ENCODE measurements around the gene CYTH1. TPM values are rescaled to one million over a fixed set of nuclear protein-coding genes. Genes with fewer than 3 reads are reported as not detected.

Gene CYTH1
- total RNA-seq, 1 experiment from 2014 or later, result 9.7 TPM

- Histone ChIP-seq H3T11ph (ENCODE audit: low read length) (no peak overlapping the region), H4K8ac (replicated peaks; ENCODE audit: insufficient read length, low read depth, low read length) (no peak overlapping the region), H3K9me3 (ENCODE audit: control insufficient read depth, low read depth, low read length) (no peaks in the 10 kb centered on the region), H3K18ac (ENCODE audit: insufficient read length, low read depth, low read length) (no peak overlapping the region), H2AFZ (ENCODE audit: low read length) (no peak overlapping the region), H2BK20ac (ENCODE audit: low read depth, low read length, poor library complexity, severe bottlenecking) (no peak overlapping the region), H2BK120ac (ENCODE audit: low read depth, low read length, poor library complexity, severe bottlenecking) (no peak overlapping the region), H4K91ac (ENCODE audit: insufficient read length, low read depth, low read length) (no peak overlapping the region), H2BK12ac (ENCODE audit: insufficient read length, low read depth, low read length) (no peak overlapping the region), H3K4ac (ENCODE audit: low read depth, low read length) (no peak overlapping the region), H3K56ac (ENCODE audit: insufficient read length, low read depth, low read length) (no peak overlapping the region), H4K5ac (ENCODE audit: insufficient read length, low read depth, low read length) (no peak overlapping the region), H3K4me1 (ENCODE audit: insufficient read depth, low read length) (no peaks in the 10 kb centered on the region), H2BK15ac (ENCODE audit: low read depth, low read length) (no peak overlapping the region), H3K79me2 (ENCODE audit: insufficient read depth, low read length) (peaks cover 3% of the 10 kb centered on the region; the same call in 1 of the 2 replicates), H2AK5ac (ENCODE audit: insufficient read length, low read length) (no peak overlapping the region), H3K79me1 (ENCODE audit: insufficient read depth, low read depth, low read length, poor library complexity, severe bottlenecking) (peaks cover 6% of the 10 kb centered on the region), H3K27me3 (ENCODE audit: insufficient read depth, low read length) (no peaks in the 10 kb centered on the region), H2BK5ac (ENCODE audit: insufficient read length, low read length) (no peak overlapping the region), H3K27ac (ENCODE audit: insufficient read length, low read depth, low read length) (no peak overlapping the region), H3K4me2 (ENCODE audit: insufficient read depth, insufficient read length, low read length) (no peak overlapping the region), H4K20me1 (ENCODE audit: control insufficient read depth, insufficient read depth, insufficient read length) (no peaks in the 10 kb centered on the region), H3K14ac (ENCODE audit: insufficient read depth, low read length) (no peak overlapping the region), H3K9ac (ENCODE audit: extremely low read depth, insufficient read length, low read length) (no peak overlapping the region), H3K23me2 (ENCODE audit: insufficient read length, low read depth, low read length, poor library complexity, severe bottlenecking) (no peaks in the 10 kb centered on the region), H3K23ac (ENCODE audit: insufficient read length, low read depth, low read length) (no peak overlapping the region)
- Mint-ChIP-seq H3K4me1 (no peaks in the 10 kb centered on the region), H3K4me3 (no peak overlapping the region), H3K9me3 (no peaks in the 10 kb centered on the region), H3K27me3 (ENCODE audit: low read depth) (no peaks in the 10 kb centered on the region), H3K36me3 (ENCODE audit: insufficient read depth in 1 of 3, low read depth in 3 of 3) (peaks cover 53 to 98% (median 91%) of the 10 kb centered on the region in 3 experiments), H3K27ac (no peak overlapping the region)
- TF ChIP-seq, protein P1, sequence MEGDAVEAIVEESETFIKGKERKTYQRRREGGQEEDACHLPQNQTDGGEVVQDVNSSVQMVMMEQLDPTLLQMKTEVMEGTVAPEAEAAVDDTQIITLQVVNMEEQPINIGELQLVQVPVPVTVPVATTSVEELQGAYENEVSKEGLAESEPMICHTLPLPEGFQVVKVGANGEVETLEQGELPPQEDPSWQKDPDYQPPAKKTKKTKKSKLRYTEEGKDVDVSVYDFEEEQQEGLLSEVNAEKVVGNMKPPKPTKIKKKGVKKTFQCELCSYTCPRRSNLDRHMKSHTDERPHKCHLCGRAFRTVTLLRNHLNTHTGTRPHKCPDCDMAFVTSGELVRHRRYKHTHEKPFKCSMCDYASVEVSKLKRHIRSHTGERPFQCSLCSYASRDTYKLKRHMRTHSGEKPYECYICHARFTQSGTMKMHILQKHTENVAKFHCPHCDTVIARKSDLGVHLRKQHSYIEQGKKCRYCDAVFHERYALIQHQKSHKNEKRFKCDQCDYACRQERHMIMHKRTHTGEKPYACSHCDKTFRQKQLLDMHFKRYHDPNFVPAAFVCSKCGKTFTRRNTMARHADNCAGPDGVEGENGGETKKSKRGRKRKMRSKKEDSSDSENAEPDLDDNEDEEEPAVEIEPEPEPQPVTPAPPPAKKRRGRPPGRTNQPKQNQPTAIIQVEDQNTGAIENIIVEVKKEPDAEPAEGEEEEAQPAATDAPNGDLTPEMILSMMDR (conservative IDR thresholded peaks at IDR 0.05), result no peak
- WGBS (ENCODE audit: extremely low coverage, insufficient read length, low lambda C conversion rate), result no CpG with 5 or more reads among the region's 18 CpGs
- no peak for DNase-seq
Measured at GRCh38 chr17:78819806-78820792, 38.0 kb upstream of the CYTH1 start.
